HG03432 (cell line): ENCODE measurements around the gene CYP2A7.
"Not testable (repeated sequence)": the region's sequence is repeated elsewhere in the genome, so short reads cannot be mapped to it uniquely, and the experiment has no call there.

Experiments
- ATAC-seq: cut with Tn5 transposase; IDR thresholded peaks from one replicate; pipeline ENCODE4 v1.9.1; 2021; ENCODE audit warnings: mild to moderate bottlenecking, moderate library complexity; ENCODE audit not compliant: unreplicated experiment

The CYP2A7 gene

GRCh38 chr19:40899964-40900363 lies 17.9 kb upstream of the CYP2A7 start:
- not testable (repeated sequence) for ATAC-seq

DNA sequence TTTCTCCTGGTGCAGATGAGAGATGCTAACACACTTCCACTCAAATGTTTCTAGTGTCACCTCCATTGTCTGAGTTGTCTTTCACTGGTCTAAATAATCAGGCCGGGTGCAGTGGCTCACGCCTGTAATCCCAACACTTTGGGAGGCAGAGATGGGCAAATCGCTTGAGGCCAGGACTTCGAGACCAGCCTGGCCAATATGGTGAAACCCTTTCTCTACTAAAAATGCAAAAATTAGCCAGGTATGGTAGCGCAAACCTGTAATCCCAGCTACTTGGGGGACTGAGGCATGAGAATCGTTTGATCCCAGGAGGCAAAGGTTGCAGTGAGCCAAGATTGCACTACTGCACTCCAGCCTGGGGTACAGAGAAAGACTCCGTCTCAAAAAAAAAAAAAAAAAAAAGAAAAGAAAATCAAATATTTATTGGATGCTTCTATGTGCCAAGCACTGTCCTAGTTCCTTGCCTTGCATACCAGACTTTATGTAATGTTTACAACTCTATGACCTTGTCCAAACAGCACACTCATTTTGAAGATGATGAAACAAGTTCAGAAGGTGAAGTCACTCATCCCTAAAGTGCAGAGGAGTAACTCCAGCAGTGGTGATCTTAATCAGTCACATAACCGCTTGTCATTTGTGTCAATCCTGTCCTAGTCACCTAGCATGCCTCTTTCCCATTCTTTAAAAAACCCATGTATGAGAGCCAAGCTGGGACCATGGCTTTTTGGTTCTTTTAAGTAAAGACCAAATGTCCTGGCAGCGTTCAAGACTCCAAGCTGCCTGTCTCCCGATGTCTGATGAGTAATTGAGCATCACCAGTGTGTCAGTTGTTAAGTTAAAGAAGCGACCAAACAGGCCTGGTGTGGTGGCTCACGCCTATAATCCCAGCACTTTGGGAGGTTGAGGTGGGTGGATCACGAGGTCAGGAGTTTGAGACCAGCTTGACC lies 15.1 kb upstream of the CYP2A7 start:
- not testable (repeated sequence) for ATAC-seq

GRCh38 chr19:40896418-40896796 lies 14.4 kb upstream of the CYP2A7 start:
- no peak for ATAC-seq

- no peak for ATAC-seq
These were observed 11.1 kb upstream of the CYP2A7 start for GRCh38 chr19:40893112-40893511.

- no peak for ATAC-seq
These were observed 7.3 kb upstream of the CYP2A7 start for GRCh38 chr19:40889366-40889765.

- ATAC-seq: no peak
These were observed 6.2 kb upstream of the CYP2A7 start for GRCh38 chr19:40888191-40888590.

DNA sequence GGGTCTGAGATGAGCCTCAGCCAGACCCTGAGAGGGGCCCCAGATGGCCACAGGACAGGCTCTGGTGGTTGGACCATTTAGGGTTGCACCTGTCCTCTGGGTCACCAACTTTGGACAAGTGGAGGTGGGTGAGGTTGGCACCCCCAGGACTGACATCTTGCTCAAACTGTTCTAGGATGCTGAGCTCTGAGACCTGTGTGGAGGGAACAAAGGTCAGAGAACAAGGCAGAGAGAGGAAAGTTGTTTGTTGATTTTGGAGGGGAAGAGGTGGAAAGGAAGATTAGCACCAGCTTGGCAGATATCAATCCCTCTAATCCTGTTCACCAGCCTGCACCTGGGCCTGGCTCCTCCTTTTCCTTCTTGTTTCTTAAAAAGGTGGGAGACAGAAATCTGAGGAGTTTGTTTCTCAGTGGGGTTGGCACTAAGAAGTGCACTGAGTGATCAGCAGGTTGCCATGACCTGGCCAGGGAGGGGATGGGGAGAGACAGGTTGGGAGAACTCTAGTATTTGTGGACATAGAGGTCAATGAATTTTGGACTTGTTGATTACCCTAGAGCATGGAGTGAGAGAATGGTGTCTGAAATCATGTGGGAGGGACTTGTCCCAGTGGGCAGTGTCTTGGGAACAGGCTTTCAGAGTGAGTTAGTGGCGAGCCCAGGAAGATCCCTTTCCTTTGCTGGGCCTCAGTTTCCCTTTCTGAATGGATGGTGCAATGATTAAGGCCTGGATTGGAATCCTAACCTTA lies 2.3 kb upstream of the CYP2A7 start:
- ATAC-seq: not testable (repeated sequence)

DNA sequence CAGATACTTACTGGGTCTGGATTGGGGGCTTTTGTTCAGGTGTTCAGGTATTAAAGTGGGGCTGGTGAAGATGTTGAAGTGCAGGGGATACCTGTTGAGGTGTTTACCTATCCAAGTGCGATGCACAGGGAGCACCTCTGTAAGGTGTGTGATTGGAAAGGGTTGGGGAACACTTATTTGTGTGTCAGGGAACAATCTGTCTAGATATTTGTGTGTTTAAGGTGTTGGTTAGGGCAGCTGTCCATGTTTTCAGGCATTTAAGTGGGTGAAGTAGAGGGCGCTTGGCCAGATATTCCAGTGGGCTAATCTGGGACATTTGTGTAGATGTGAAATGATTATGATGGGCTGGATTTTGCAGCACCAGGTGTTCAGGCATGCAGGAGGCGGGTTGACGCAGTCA lies 2.7 kb downstream of the CYP2A7 start:
- not testable (repeated sequence) for ATAC-seq

- not testable (repeated sequence) for ATAC-seq
These were observed 6.5 kb downstream of the CYP2A7 start for GRCh38 chr19:40875526-40875951.

DNA sequence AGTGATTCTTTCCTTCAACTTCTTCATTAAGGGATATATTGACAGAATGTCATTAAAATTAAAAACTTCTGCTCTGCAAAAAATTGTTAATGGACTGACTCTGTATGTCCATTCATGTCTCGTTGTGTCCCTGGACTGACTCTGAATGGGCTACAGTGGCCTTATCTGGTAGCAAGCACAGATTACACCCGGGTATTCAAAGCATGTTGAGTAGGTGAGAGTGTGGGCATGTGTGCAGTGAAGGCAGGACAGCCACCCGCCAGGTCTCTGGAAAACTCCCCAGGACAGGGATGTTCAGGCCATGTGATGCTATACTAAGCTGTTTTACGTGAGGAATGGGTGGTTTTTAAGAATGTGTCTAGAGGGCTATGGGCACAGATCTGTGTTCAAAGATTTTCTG lies 7.2 kb downstream of the CYP2A7 start:
- ATAC-seq: not testable (repeated sequence)

DNA sequence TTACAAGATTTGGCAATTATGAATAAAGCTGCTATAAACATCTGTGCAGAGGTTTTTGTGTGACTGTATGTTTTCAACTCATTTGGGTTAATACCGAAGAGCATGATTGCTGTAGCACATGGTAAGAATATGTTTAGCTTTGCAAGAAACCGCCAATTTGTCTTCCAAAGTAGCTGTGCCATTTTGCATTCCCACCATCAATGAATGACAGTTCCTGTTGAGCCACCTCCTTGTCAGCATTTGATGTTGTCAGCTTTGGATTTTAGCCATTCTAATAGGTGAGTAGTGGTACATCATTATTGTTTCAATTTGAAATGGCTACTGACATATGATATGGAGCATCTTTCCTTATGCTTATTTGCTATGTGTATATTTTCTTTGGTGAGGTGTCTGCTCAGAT lies 8.2 kb downstream of the CYP2A7 start:
- ATAC-seq: not testable (repeated sequence)

DNA sequence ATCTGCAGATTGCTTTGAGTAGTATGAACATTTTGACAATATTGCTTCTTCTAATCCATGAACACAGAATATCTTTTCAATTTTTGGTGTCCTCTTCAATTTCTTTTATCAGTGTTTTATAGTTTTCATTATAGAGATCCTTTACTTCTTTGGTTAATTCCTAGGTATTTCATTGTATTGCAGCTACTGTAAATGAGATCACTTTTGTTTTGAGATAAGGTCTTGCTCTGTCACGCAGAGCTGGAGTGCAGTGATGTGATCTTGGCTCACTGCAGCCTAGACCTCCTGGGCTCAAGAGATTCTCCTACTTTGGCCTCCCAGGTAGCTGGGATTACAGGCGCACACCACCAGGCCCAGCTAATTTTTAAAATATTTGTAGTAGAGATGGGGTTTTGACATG lies 9.8 kb downstream of the CYP2A7 start:
- no peak for ATAC-seq

DNA sequence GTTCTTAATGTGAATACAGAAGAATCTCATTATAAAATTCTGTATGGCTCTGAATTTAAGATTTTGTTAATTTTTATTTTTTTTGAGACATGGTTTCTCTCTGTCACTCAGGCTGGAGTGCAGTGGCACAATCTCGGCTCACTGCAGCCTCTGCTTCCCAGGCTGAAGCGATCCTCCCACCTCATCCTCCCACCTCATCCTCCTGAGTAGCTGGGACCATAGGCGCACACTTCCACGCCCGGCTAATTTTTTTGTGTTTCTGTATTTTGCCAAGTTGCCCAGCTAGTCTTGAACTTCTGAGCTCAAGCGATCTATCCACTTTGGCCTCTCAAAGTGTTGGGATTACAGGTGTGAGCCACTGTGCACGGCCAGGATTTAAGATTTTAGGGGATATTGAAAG lies 14.3 kb downstream of the CYP2A7 start:
- ATAC-seq: no peak

- not testable (repeated sequence) for ATAC-seq
These were observed 17.1 kb downstream of the CYP2A7 start for GRCh38 chr19:40864739-40865496.

GRCh38 chr19:40862785-40863184 lies 19.2 kb downstream of the CYP2A7 start:
- no peak for ATAC-seq

DNA sequence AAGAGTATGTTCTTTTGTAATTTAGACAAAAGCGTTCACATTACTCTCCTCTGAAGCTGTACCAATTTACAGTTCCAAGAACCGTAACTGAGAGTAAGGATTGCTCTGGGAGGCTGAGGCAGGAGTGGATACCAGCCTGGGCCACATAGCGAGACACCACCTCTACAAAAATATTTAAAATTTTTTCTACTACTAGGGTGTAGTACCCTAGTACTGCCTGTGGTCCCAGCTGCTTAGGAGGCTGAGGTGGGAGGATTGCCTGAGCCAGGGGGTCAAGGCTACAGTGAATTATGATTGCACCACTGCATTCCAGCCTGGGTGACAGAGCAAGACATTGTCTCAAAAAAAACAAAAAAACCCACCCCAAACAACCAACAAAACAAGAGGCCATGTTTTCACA lies 19.7 kb downstream of the CYP2A7 start:
- ATAC-seq: no peak

DNA sequence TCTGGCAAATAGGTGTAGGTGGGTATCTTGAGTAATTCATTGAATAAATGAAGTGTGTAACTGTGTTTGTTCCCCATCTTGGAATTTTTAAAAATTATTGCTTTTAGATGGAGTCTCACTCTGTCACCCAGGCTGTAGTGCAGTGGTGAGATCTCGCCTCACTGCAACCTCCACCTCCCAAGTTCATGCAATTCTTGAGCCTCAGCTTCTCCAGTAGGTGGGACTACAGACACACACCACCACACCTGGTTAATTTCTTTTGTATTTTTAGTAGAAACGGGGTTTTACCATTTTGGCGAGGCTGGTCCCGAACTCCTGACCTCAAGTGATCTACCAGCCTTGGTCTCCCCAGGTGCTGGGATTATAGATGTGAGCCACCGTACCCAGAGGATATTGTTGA lies 23.9 kb downstream of the CYP2A7 start:
- ATAC-seq: no peak

DNA sequence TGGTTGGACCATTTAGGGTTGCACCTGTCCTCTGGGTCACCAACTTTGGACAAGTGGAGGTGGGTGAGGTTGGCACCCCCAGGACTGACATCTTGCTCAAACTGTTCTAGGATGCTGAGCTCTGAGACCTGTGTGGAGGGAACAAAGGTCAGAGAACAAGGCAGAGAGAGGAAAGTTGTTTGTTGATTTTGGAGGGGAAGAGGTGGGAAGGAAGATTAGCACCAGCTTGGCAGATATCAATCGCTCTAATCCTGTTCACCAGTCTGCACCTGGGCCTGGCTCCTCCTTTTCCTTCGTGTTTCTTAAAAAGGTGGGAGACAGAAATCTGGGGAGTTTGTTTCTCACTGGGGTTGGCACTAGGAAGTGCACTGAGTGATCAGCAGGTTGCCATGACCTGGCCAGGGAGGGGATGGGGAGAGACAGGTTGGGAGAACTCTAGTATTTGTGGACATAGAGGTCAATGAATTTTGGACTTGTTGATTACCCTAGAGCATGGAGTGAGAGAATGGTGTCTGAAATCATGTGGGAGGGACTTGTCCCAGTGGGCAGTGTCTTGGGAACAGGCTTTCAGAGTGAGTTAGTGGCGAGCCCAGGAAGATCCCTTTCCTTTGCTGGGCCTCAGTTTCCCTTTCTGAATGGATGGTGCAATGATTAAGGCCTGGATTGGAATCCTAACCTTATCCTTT lies 29.4 kb downstream of the CYP2A7 start:
- not testable (repeated sequence) for ATAC-seq

GRCh38 chr19:40850277-40850676 lies 31.8 kb downstream of the CYP2A7 start, which contains the start of gene CYP2A6:
CYP2A6 (minus strand) TSS chr19:40850447; CDS start chr19:40850426, 21 bp downstream.
- ATAC-seq: not testable (repeated sequence)

- ATAC-seq: not testable (repeated sequence)
These were observed 35.3 kb downstream of the CYP2A7 start for GRCh38 chr19:40846722-40847121.
